ENCODE results near the gene EMP1. TPM values are rescaled to one million over a fixed set of nuclear protein-coding genes. Genes with fewer than 3 reads are reported as not detected.
"Not testable (repeated sequence)": the region's sequence is repeated elsewhere in the genome, so short reads cannot be mapped to it uniquely, and the experiment has no call there.

Gene EMP1
- polyA plus RNA-seq, 3 donors = 2.7 to 6.3 (median 3.1) TPM

- no peak for TF ChIP-seq CTCF (IDR thresholded peaks at IDR 0.05)
- no peaks in the 10 kb centered on the region for H3K9me3 ChIP-seq (replicated peaks in 1 of 2; ENCODE audit: control insufficient read depth in 1 of 2, insufficient read depth in 1 of 2, low read length in 2 of 2)
- WGBS (ENCODE audit: insufficient coverage) = 87% methylated on average over 3 of the region's 3 CpGs
- H3K4me1 Mint-ChIP-seq = peaks cover 8% of the 10 kb centered on the region
- H3K36me3 Mint-ChIP-seq = no peaks in the 10 kb centered on the region
- H3K9ac ChIP-seq (ENCODE audit: insufficient read depth, low read length, poor library complexity, severe bottlenecking) = no peak overlapping the region
- peaks cover 0 to 3% (median 0%) of the 10 kb centered on the region in 7 donors for H3K9me3 Mint-ChIP-seq
- no peak overlapping the region for H3K4me3 ChIP-seq (replicated peaks in 1 of 3; ENCODE audit: low read depth in 2 of 3, low read length in 3 of 3)
- peaks cover 5% of the 10 kb centered on the region in 2 donors for H3K4me1 ChIP-seq (ENCODE audit: control insufficient read depth in 1 of 2, insufficient read depth in 2 of 2, low read length in 2 of 2)
- no peaks in the 10 kb centered on the region for H4K20me1 ChIP-seq (ENCODE audit: insufficient read depth, low read length)
- no peak for DNase-seq
- no peaks in the 10 kb centered on the region for H3K79me2 ChIP-seq (ENCODE audit: insufficient read depth, low read length)
- H3K27ac ChIP-seq (ENCODE audit: low read depth in 1 of 2, low read length in 2 of 2) = no peak overlapping the region
- peaks cover 2 to 4% (median 2%) of the 10 kb centered on the region in 3 donors for H3K27me3 Mint-ChIP-seq (ENCODE audit: low read depth in 3 of 3)
- no peaks in the 10 kb centered on the region for H3K27me3 ChIP-seq (ENCODE audit: control insufficient read depth in 2 of 2, insufficient read depth in 2 of 2, low read length in 2 of 2)
- peak overlapping the region in 1 of 7 donors; percentile 53 for H3K27ac Mint-ChIP-seq
- intact Hi-C loops (cut with micrococcal nuclease) = no loop called here
- no peaks in the 10 kb centered on the region for H3K36me3 ChIP-seq (replicated peaks in 1 of 2; ENCODE audit: control insufficient read depth in 1 of 2, insufficient read depth in 2 of 2, low read length in 2 of 2)
- H3K4me2 ChIP-seq (replicated peaks; ENCODE audit: extremely low read depth, low read length, poor library complexity, severe bottlenecking) = no peak overlapping the region
- H2AFZ ChIP-seq (ENCODE audit: insufficient read depth, low read depth, low read length, poor library complexity, severe bottlenecking) = no peak overlapping the region
- H3K4me3 Mint-ChIP-seq = no peak overlapping the region
Observed at GRCh38 chr12:13258197-13258596, 61.7 kb downstream of the EMP1 start.

- Histone ChIP-seq H3K4me2 (replicated peaks; ENCODE audit: extremely low read depth, low read length, poor library complexity, severe bottlenecking) (no peak overlapping the region), H3K9me3 (replicated peaks in 1 of 2; ENCODE audit: control insufficient read depth in 1 of 2, insufficient read depth in 1 of 2, low read length in 2 of 2) (no peaks in the 10 kb centered on the region), H3K4me3 (replicated peaks in 1 of 3; ENCODE audit: low read depth in 2 of 3, low read length in 3 of 3) (no peak overlapping the region), H2AFZ (ENCODE audit: insufficient read depth, low read depth, low read length, poor library complexity, severe bottlenecking) (no peak overlapping the region), H3K4me1 (ENCODE audit: control insufficient read depth in 1 of 2, insufficient read depth in 2 of 2, low read length in 2 of 2) (peaks cover 5% of the 10 kb centered on the region in 2 donors), H4K20me1 (ENCODE audit: insufficient read depth, low read length) (no peaks in the 10 kb centered on the region), H3K27me3 (ENCODE audit: control insufficient read depth in 2 of 2, insufficient read depth in 2 of 2, low read length in 2 of 2) (no peaks in the 10 kb centered on the region), H3K79me2 (ENCODE audit: insufficient read depth, low read length) (no peaks in the 10 kb centered on the region), H3K36me3 (replicated peaks in 1 of 2; ENCODE audit: control insufficient read depth in 1 of 2, insufficient read depth in 2 of 2, low read length in 2 of 2) (no peaks in the 10 kb centered on the region), H3K27ac (ENCODE audit: low read depth in 1 of 2, low read length in 2 of 2) (no peak overlapping the region), H3K9ac (ENCODE audit: insufficient read depth, low read length, poor library complexity, severe bottlenecking) (no peak overlapping the region)
- 100% methylated on average over 1 of the region's 3 CpGs for WGBS (ENCODE audit: insufficient coverage)
- H3K36me3 Mint-ChIP-seq = no peaks in the 10 kb centered on the region
- peaks cover 2% of the 10 kb centered on the region in 3 donors for H3K27me3 Mint-ChIP-seq (ENCODE audit: low read depth in 3 of 3)
- peaks cover 0 to 7% (median 0%) of the 10 kb centered on the region in 7 donors for H3K9me3 Mint-ChIP-seq
- no peak for TF ChIP-seq CTCF (IDR thresholded peaks at IDR 0.05)
- intact Hi-C loops (cut with micrococcal nuclease) = no loop called here
- H3K4me3 Mint-ChIP-seq = no peak overlapping the region
- no peak for DNase-seq
- H3K27ac Mint-ChIP-seq = no peak overlapping the region
- peaks cover 8% of the 10 kb centered on the region for H3K4me1 Mint-ChIP-seq
Observed at GRCh38 chr12:13258717-13259119, 62.2 kb downstream of the EMP1 start.

GRCh38 chr12:13259625-13260024 lies 63.1 kb downstream of the EMP1 start:
- intact Hi-C loops (cut with micrococcal nuclease); H3K4me1 Mint-ChIP-seq; H3K4me3 Mint-ChIP-seq: not testable (repeated sequence)

More at GRCh38 chr12:13259625-13260024, 63.1 kb downstream of the EMP1 start:
- H3K9me3 Mint-ChIP-seq = peaks cover 0 to 12% (median 4%) of the 10 kb centered on the region in 7 donors
- not testable (repeated sequence) for H3K4me3 ChIP-seq (replicated peaks in 1 of 3; ENCODE audit: low read depth in 2 of 3, low read length in 3 of 3); H3K27ac Mint-ChIP-seq; H4K20me1 ChIP-seq (ENCODE audit: insufficient read depth, low read length); H3K27ac ChIP-seq (ENCODE audit: low read depth in 1 of 2, low read length in 2 of 2); H3K36me3 Mint-ChIP-seq; DNase-seq; H3K4me1 ChIP-seq (ENCODE audit: control insufficient read depth in 1 of 2, insufficient read depth in 2 of 2, low read length in 2 of 2); H3K27me3 ChIP-seq (ENCODE audit: control insufficient read depth in 2 of 2, insufficient read depth in 2 of 2, low read length in 2 of 2); H3K4me2 ChIP-seq (replicated peaks; ENCODE audit: extremely low read depth, low read length, poor library complexity, severe bottlenecking); H3K9me3 ChIP-seq (replicated peaks in 1 of 2; ENCODE audit: control insufficient read depth in 1 of 2, insufficient read depth in 1 of 2, low read length in 2 of 2); H3K9ac ChIP-seq (ENCODE audit: insufficient read depth, low read length, poor library complexity, severe bottlenecking); H3K79me2 ChIP-seq (ENCODE audit: insufficient read depth, low read length); H3K36me3 ChIP-seq (replicated peaks in 1 of 2; ENCODE audit: control insufficient read depth in 1 of 2, insufficient read depth in 2 of 2, low read length in 2 of 2); H2AFZ ChIP-seq (ENCODE audit: insufficient read depth, low read depth, low read length, poor library complexity, severe bottlenecking); H3K27me3 Mint-ChIP-seq (ENCODE audit: low read depth in 3 of 3)
- 83% methylated on average over 5 of the region's 7 CpGs for WGBS (ENCODE audit: insufficient coverage)

All from CD14-positive monocyte (primary cell).